Measurements from ENCODE around the gene MPIG6B.

GRCh38 chr6:31691078-31691463 is 32.1 kb upstream of the MPIG6B start:
- TF ChIP-seq CTCF (conservative IDR thresholded peaks at IDR 0.05; ENCODE audit: low read length) (no peak), EZH2phosphoT487 (IDR thresholded peaks at IDR 0.05; ENCODE audit: borderline replicate concordance, low read depth, low read length) (no peak)
